Nephron (organoid): Measurements from ENCODE around the gene ZNF467.

Experiments used
- H3K27ac Mint-ChIP-seq, 3 experiments: 2 replicates each; pipeline ENCODE4 v1.8.0; 2020; ENCODE audit warnings: mixed read lengths in 3 of 3, mild to moderate bottlenecking in 2 of 3, moderate library complexity in 1 of 3
- H3K27me3 Mint-ChIP-seq: 2 replicates; pipeline ENCODE4 v1.8.0; 2021; ENCODE audit warnings: low read depth, mild to moderate bottlenecking, moderate library complexity, mixed read lengths
- H3K36me3 Mint-ChIP-seq: 2 replicates; pipeline ENCODE4 v1.8.0; 2020; ENCODE audit warnings: low read depth, mixed read lengths
- H3K4me1 Mint-ChIP-seq: 2 replicates; pipeline ENCODE4 v1.8.0; 2020; ENCODE audit warnings: mixed read lengths
- H3K4me3 Mint-ChIP-seq, 3 experiments: 2 replicates each; pipeline ENCODE4 v1.8.0; 2020; ENCODE audit warnings: mild to moderate bottlenecking in 3 of 3, mixed read lengths in 3 of 3, moderate library complexity in 2 of 3
- H3K9me3 Mint-ChIP-seq: 2 replicates; pipeline ENCODE4 v1.8.0; 2020; ENCODE audit warnings: mixed read lengths
- TF ChIP-seq, protein P1 (sequence below), 3 experiments: fragments of 200-600 bp; sonication (generic); IDR thresholded peaks; one replicate each; pipeline ENCODE4 v1.5.0; 2021; ENCODE audit warnings: antibody characterized with exemption in 3 of 3; ENCODE audit not compliant: unreplicated experiment in 3 of 3

ZNF467 gene

GRCh38 chr7:149766135-149766675, 7.2 kb downstream of the ZNF467 start:
- Mint-ChIP-seq H3K27me3 (peaks cover 80% of the 10 kb centered on the region), H3K4me3 (peak overlapping the region; percentile 36 to 60 (median 55)), H3K4me1 (peaks cover 19% of the 10 kb centered on the region), H3K36me3 (peaks cover 67% of the 10 kb centered on the region), H3K27ac (peak overlapping the region in 1 of 3 experiments; percentile 35), H3K9me3 (no peaks in the 10 kb centered on the region)
- TF ChIP-seq, protein P1, sequence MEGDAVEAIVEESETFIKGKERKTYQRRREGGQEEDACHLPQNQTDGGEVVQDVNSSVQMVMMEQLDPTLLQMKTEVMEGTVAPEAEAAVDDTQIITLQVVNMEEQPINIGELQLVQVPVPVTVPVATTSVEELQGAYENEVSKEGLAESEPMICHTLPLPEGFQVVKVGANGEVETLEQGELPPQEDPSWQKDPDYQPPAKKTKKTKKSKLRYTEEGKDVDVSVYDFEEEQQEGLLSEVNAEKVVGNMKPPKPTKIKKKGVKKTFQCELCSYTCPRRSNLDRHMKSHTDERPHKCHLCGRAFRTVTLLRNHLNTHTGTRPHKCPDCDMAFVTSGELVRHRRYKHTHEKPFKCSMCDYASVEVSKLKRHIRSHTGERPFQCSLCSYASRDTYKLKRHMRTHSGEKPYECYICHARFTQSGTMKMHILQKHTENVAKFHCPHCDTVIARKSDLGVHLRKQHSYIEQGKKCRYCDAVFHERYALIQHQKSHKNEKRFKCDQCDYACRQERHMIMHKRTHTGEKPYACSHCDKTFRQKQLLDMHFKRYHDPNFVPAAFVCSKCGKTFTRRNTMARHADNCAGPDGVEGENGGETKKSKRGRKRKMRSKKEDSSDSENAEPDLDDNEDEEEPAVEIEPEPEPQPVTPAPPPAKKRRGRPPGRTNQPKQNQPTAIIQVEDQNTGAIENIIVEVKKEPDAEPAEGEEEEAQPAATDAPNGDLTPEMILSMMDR (IDR thresholded peaks at IDR 0.05; ENCODE audit: unreplicated experiment in 3 of 3), result no peak

- Mint-ChIP-seq H3K27ac (peak overlapping the region in 1 of 3 experiments; percentile 35), H3K27me3 (peaks cover 80% of the 10 kb centered on the region), H3K4me3 (peak overlapping the region in 2 of 3 experiments; percentile 55 to 57), H3K9me3 (no peaks in the 10 kb centered on the region), H3K36me3 (peaks cover 63% of the 10 kb centered on the region), H3K4me1 (peaks cover 18% of the 10 kb centered on the region)
- TF ChIP-seq, protein P1 (IDR thresholded peaks at IDR 0.05; ENCODE audit: unreplicated experiment in 3 of 3), result no peak
Observed at GRCh38 chr7:149765399-149766121, 7.8 kb downstream of the ZNF467 start.

DNA sequence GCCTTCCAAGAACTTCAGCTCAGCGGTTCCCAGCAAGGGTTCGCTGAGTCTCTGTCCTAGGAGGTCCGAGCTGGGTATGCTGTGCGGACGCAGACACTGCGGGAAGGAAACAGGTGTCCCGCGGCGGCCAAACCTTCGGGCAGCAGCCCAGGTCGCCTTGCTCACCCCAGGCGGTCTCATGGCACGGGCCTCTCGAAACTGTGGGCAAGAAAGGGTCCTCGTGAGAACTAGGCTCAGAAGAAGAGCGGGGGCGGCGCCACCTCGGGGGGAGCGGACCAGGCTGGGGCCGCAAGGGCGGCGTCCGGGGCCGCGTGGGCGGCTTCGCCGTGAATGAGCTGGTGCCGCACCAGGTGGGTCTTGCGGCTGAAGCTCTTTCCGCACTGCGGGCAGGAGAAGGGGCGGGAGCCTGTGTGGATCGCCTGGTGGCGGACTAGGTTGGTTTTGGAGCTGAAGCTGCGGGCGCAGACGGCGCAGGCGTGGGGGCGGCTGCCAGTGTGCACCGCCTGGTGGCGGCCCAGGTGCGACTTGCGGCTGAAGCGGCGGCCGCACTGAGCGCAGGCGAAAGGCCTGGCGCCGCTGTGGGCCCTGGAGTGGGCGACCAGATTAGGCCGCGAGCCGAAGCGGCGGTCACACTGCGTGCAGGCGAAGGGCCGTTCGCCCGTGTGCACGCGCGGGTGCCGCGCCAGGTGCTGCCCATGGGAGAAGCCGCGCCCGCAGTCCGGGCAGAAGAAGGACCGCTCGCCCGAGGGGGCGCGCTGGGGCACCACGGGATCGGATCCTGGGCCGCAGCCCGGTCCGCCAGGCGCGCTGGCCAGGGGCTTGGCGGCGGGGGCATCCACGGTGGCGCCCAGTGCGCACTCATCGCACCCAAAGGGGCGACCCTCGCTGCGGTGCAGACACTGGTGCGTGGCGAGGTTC, 8.6 kb downstream of the ZNF467 start:
- Mint-ChIP-seq H3K9me3 (no peaks in the 10 kb centered on the region), H3K4me3 (peak overlapping the region in 2 of 3 experiments; percentile 19 to 66), H3K27me3 (peaks cover 82% of the 10 kb centered on the region)

DNA sequence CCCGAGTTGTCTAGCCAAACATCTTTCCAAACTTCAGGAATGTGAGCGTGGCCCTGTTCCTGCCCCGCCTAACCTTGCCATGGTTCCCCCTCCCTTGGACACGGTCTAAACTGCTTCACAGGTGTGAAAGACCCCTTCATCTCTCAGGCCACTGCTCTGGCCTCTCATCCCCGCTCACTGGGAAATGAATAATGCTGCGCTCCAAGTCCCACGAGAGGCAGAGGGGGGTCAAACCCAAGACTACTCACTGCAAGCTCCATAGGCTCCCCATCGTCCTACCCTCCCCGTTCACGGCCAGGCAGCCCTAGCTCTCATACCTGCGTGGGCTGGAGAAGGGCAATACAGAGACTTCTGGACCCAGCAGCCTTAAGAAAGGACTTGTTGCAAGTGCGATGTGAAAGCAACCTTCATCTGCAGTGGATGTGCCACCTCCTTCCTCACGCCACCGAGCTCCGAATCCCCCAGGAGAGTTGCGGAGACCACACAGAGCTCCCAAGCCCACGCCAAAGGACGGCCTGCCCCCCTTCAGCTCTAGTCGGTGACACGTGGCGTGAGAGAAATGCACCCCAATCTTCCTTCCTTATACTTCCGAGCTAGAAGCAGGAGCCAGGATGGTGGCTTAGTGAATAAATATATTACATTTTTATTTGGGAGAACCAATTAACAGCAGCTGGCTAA, 9.7 kb downstream of the ZNF467 start:
- TF ChIP-seq, protein P1 (IDR thresholded peaks at IDR 0.05; ENCODE audit: unreplicated experiment in 3 of 3), result no peak
- peaks cover 10% of the 10 kb centered on the region for H3K4me1 Mint-ChIP-seq
- H3K27ac Mint-ChIP-seq, result no peak overlapping the region
- peaks cover 47% of the 10 kb centered on the region for H3K36me3 Mint-ChIP-seq
- no peaks in the 10 kb centered on the region for H3K9me3 Mint-ChIP-seq
- no peak overlapping the region for H3K4me3 Mint-ChIP-seq
- H3K27me3 Mint-ChIP-seq, result peaks cover 87% of the 10 kb centered on the region

More for the DNA sequence above, 8.6 kb downstream of the ZNF467 start:
- H3K27ac Mint-ChIP-seq, result no peak overlapping the region
- H3K4me1 Mint-ChIP-seq, result peaks cover 10% of the 10 kb centered on the region
- TF ChIP-seq, protein P1 (IDR thresholded peaks at IDR 0.05; ENCODE audit: unreplicated experiment in 3 of 3), result peak in 1 of 3 experiments; percentile 31
- H3K36me3 Mint-ChIP-seq, result peaks cover 55% of the 10 kb centered on the region

DNA sequence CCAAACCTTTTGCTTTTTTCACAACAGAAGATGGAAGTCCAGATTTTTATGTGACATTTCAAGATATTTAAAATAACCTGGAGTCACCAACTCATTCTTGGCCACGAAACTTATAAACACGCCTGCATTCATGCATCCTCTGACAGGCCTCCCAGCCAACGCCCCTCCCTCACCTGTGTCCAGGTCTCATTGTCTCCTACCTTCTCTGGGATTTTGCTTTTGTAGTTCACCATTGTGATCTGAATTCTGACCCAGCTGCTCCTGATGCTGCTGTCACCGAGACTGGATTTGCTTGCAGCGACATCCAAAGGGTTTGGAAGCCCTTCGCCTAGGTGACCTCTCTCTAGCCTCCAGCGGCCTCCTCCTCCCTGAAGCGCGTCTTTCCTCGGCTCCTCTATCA, 10.8 kb downstream of the ZNF467 start:
- Mint-ChIP-seq H3K9me3 (no peaks in the 10 kb centered on the region), H3K4me3 (no peak overlapping the region), H3K27ac (peak overlapping the region in 1 of 3 experiments; percentile 22), H3K36me3 (peaks cover 36% of the 10 kb centered on the region), H3K4me1 (peaks cover 10% of the 10 kb centered on the region), H3K27me3 (peaks cover 79% of the 10 kb centered on the region)
- TF ChIP-seq, protein P1 (IDR thresholded peaks at IDR 0.05; ENCODE audit: unreplicated experiment in 3 of 3), result no peak
